Panc1 (cell line): ENCODE data around the gene KDR. TPM values are rescaled to one million over a fixed set of nuclear protein-coding genes. Genes with fewer than 3 reads are reported as not detected.

Experiments
- ATAC-seq: fragments of 200-7000 bp; cut with Tn5 transposase; 2 replicates; pipeline ENCODE4 v1.9.1; 2020; ENCODE audit warnings: mild to moderate bottlenecking, moderate library complexity
- BruUV-seq: library from RNA; stranded (reverse); fragments of 400-500 nt; replicated peaks from 2 replicates; lab custom pipeline; 2021; lab: Mats Ljungman, UMichigan
- CTCF ChIA-PET: fragments of 300-600 bp; sonication (Branson Sonifier 250); formaldehyde crosslinking; loops from one replicate; lab custom pipeline; 2022; ENCODE audit warnings: antibody characterized with exemption; lab: Charles Lee
- POLR2A ChIA-PET: fragments of 300-600 bp; sonication (Branson Sonifier 250); formaldehyde crosslinking; loops from one replicate; lab custom pipeline; 2022; ENCODE audit warnings: antibody characterized with exemption; lab: Charles Lee
- DNase-seq: peaks from one replicate; pipeline ENCODE4 v3.0.0-alpha.2; 2010; ENCODE audit warnings: low read depth, low spot score
- H3K27ac ChIP-seq: 2 replicates; pipeline ENCODE4 v1.5.1; 2011; ENCODE audit warnings: mild to moderate bottlenecking, low read length, inconsistent platforms
- H3K27me3 ChIP-seq: fragments of 200-500 bp; sonication (Bioruptor generic); 2 replicates; pipeline ENCODE4 v1.6.0; 2014; ENCODE audit warnings: low read length, inconsistent platforms; ENCODE audit not compliant: control insufficient read depth, insufficient read depth
- H3K36me3 ChIP-seq: fragments of 200-500 bp; sonication (Bioruptor generic); 2 replicates; pipeline ENCODE4 v1.5.1; 2014; ENCODE audit warnings: inconsistent platforms, mild to moderate bottlenecking, low read length, moderate library complexity; ENCODE audit not compliant: control insufficient read depth, insufficient read depth
- H3K4me1 ChIP-seq: 2 replicates; pipeline ENCODE4 v1.5.1; 2011; ENCODE audit warnings: inconsistent platforms, mild to moderate bottlenecking, low read length, moderate library complexity; ENCODE audit not compliant: control insufficient read depth, insufficient read depth
- H3K4me3 ChIP-seq, 2 experiments: 2 replicates each; pipeline ENCODE4 v1.5.1; 2011 to 2012; ENCODE audit warnings: low read depth in 2 of 2, low read length in 2 of 2, mild to moderate bottlenecking in 2 of 2, inconsistent platforms in 1 of 2, moderate library complexity in 1 of 2
- H3K9me3 ChIP-seq: fragments of 200-500 bp; sonication (Bioruptor generic); 2 replicates; pipeline ENCODE4 v1.5.1; 2014; ENCODE audit warnings: low read depth, mild to moderate bottlenecking, inconsistent platforms, low read length, moderate library complexity; ENCODE audit not compliant: control insufficient read depth, insufficient read depth
- POLR2AphosphoS5 ChIP-seq: IDR thresholded peaks from 2 replicates; pipeline ENCODE4 v1.6.1; 2012; ENCODE audit warnings: mild to moderate bottlenecking, low read depth, low read length, moderate library complexity
- SIN3A ChIP-seq: IDR thresholded peaks from 2 replicates; pipeline ENCODE4 v1.6.1; 2012; ENCODE audit warnings: low read depth, mild to moderate bottlenecking, low read length, moderate library complexity, borderline replicate concordance; ENCODE audit not compliant: insufficient read depth
- TCF7L2 ChIP-seq: IDR thresholded peaks from 2 replicates; pipeline ENCODE4 v1.6.1; 2011; ENCODE audit warnings: mild to moderate bottlenecking, low read depth, low read length, inconsistent platforms
- in situ Hi-C: cut with HindIII; loops from 2 replicates; pipeline ENCODE4 v1.10.0; 2016; ENCODE audit warnings: low sequenced_read_pairs, low pct_unique_long_range_greater_than_20kb
- intact Hi-C: fragments of 100-400 bp; cut with micrococcal nuclease; formaldehyde crosslinking; loops from one replicate; pipeline ENCODE4 v1.10.0; 2022; ENCODE audit not compliant: unreplicated experiment
- total RNA-seq: library from RNA; stranded (reverse); gene quantifications from one replicate; pipeline ENCODE4 v1.2.1, GENCODE V29; 2021; ENCODE audit not compliant: unreplicated experiment
- TF ChIP-seq, protein P1 (sequence below): fragments of 450-650 bp; IDR thresholded peaks from 2 replicates; pipeline ENCODE4 v1.5.1; 2017; ENCODE audit warnings: mild to moderate bottlenecking
- TF ChIP-seq, protein P2 (sequence below), 2 experiments: IDR thresholded peaks; 2 replicates each; pipeline ENCODE4 v1.6.1; 2011 to 2012; ENCODE audit warnings: low read depth in 2 of 2, control low read depth in 1 of 2, low read length in 1 of 2, mild to moderate bottlenecking in 1 of 2, moderate library complexity in 1 of 2; ENCODE audit not compliant: insufficient read depth in 1 of 2

KDR gene
- total RNA-seq, 1 experiment from 2014 or later, result 0.18 TPM

DNA sequence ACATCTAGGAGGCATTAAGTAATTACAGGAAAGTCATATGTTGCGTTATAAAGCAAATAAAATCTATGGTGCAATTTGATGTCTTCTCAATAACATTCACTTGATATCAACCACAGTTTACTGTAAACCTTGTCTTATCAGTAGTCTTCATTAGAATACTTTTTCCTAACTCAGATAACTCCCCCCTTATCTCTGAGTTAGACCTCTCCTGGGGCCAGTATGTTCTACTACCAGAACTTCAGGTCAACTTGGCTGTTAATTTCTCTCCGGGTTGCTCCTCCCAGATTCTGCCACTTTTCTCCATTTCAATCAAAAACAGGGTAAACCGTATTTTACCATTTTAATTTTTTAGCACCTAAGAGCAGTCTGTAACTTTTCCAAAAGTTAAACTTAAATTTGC is 50.0 kb downstream of the KDR start:
- TF ChIP-seq, protein P1, sequence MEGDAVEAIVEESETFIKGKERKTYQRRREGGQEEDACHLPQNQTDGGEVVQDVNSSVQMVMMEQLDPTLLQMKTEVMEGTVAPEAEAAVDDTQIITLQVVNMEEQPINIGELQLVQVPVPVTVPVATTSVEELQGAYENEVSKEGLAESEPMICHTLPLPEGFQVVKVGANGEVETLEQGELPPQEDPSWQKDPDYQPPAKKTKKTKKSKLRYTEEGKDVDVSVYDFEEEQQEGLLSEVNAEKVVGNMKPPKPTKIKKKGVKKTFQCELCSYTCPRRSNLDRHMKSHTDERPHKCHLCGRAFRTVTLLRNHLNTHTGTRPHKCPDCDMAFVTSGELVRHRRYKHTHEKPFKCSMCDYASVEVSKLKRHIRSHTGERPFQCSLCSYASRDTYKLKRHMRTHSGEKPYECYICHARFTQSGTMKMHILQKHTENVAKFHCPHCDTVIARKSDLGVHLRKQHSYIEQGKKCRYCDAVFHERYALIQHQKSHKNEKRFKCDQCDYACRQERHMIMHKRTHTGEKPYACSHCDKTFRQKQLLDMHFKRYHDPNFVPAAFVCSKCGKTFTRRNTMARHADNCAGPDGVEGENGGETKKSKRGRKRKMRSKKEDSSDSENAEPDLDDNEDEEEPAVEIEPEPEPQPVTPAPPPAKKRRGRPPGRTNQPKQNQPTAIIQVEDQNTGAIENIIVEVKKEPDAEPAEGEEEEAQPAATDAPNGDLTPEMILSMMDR, result no peak
- TF ChIP-seq SIN3A (no peak), POLR2AphosphoS5 (no peak), TCF7L2 (no peak)
- TF ChIP-seq, protein P2, sequence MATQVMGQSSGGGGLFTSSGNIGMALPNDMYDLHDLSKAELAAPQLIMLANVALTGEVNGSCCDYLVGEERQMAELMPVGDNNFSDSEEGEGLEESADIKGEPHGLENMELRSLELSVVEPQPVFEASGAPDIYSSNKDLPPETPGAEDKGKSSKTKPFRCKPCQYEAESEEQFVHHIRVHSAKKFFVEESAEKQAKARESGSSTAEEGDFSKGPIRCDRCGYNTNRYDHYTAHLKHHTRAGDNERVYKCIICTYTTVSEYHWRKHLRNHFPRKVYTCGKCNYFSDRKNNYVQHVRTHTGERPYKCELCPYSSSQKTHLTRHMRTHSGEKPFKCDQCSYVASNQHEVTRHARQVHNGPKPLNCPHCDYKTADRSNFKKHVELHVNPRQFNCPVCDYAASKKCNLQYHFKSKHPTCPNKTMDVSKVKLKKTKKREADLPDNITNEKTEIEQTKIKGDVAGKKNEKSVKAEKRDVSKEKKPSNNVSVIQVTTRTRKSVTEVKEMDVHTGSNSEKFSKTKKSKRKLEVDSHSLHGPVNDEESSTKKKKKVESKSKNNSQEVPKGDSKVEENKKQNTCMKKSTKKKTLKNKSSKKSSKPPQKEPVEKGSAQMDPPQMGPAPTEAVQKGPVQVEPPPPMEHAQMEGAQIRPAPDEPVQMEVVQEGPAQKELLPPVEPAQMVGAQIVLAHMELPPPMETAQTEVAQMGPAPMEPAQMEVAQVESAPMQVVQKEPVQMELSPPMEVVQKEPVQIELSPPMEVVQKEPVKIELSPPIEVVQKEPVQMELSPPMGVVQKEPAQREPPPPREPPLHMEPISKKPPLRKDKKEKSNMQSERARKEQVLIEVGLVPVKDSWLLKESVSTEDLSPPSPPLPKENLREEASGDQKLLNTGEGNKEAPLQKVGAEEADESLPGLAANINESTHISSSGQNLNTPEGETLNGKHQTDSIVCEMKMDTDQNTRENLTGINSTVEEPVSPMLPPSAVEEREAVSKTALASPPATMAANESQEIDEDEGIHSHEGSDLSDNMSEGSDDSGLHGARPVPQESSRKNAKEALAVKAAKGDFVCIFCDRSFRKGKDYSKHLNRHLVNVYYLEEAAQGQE (IDR thresholded peaks at IDR 0.05; ENCODE audit: insufficient read depth in 1 of 2, low read depth in 2 of 2, low read length in 1 of 2), result no peak
- Histone ChIP-seq H3K4me1 (no peaks in the 10 kb centered on the region), H3K27ac (no peak overlapping the region), H3K36me3 (no peaks in the 10 kb centered on the region), H3K9me3 (no peaks in the 10 kb centered on the region), H3K27me3 (no peaks in the 10 kb centered on the region), H3K4me3 (no peak overlapping the region)
- ATAC-seq (no peak), DNase-seq (no peak)
- in situ Hi-C loops (no loop called here), intact Hi-C loops (no loop called here)
- POLR2A ChIA-PET, result no interaction called here
- CTCF ChIA-PET, result no interaction called here
- BruUV-seq, result no TSS peak

DNA sequence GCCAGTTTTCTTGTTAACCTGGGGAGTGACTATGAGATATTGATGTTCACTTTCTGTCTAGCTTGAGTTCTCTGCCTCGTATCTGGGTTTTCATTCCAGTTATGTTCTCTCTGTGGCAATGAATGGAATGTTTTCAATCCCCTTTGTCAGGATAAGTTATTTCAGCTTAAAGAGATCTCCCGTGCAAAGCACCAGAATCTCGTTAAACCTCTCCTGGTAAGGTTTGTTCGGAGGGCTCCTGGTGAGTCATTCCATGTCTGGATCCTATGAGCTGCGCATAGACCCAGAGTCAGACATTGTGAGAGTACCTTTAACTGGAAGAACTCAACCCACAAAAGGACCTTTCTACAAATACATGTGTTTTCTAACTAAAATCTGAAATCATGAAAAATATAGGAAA is 51.0 kb downstream of the KDR start:
- TF ChIP-seq, protein P1, result no peak
- no peak for TF ChIP-seq TCF7L2
- TF ChIP-seq POLR2AphosphoS5, result no peak
- in situ Hi-C loops, result no loop called here
- DNase-seq (no peak), ATAC-seq (no peak)
- ChIA-PET CTCF (no interaction called here), POLR2A (no interaction called here)
- Histone ChIP-seq H3K27me3 (no peaks in the 10 kb centered on the region), H3K4me1 (no peaks in the 10 kb centered on the region), H3K9me3 (no peaks in the 10 kb centered on the region), H3K36me3 (no peaks in the 10 kb centered on the region), H3K27ac (no peak overlapping the region), H3K4me3 (no peak overlapping the region)
- no TSS peak for BruUV-seq
- intact Hi-C loops, result no loop called here
